ENCODE data around the gene SUPT3H.
"Not testable (repeated sequence)": the region's sequence is repeated elsewhere in the genome, so short reads cannot be mapped to it uniquely, and the experiment has no call there.

Gene SUPT3H

DNA sequence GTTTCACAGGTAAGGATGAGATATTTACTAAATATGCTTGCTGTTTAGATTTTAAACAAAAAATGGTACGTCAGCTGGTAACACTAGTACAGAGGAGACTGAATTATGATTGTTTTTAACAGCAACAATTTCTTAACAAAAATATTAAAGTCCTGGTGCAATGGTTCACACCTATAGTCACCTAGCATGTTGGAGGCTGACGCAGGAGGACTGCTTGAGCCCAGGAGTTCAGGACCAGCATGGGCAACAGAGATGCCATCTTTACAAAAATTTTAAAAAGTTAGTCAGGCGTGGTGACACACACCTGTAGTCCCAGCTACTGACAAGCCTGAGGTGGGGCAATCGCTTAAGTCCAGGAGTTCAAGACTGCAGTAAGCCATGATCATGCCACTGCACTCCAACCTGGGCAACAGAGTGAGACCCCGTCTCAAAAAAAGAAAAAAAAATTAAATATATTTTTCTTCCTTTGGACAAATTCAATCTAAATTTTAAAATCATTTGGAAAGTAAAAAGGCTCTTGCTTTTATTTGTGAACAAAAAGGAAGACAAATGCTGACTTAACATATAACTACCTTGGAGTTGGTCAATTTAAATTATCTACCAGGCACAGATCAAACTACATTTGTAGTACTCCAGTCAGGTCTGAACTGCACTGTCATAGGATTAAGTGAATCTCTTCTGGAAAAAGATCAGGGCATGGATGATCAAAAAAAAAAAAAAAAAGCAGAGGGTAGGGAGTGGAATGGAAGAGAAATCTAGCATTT, 87.8 kb downstream of the SUPT3H start:
- TF ChIP-seq, protein P1, sequence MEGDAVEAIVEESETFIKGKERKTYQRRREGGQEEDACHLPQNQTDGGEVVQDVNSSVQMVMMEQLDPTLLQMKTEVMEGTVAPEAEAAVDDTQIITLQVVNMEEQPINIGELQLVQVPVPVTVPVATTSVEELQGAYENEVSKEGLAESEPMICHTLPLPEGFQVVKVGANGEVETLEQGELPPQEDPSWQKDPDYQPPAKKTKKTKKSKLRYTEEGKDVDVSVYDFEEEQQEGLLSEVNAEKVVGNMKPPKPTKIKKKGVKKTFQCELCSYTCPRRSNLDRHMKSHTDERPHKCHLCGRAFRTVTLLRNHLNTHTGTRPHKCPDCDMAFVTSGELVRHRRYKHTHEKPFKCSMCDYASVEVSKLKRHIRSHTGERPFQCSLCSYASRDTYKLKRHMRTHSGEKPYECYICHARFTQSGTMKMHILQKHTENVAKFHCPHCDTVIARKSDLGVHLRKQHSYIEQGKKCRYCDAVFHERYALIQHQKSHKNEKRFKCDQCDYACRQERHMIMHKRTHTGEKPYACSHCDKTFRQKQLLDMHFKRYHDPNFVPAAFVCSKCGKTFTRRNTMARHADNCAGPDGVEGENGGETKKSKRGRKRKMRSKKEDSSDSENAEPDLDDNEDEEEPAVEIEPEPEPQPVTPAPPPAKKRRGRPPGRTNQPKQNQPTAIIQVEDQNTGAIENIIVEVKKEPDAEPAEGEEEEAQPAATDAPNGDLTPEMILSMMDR (IDR thresholded peaks at IDR 0.05; ENCODE audit: borderline replicate concordance, insufficient read depth, low read depth, low read length): no peak
- no peak overlapping the region for H3K4me3 ChIP-seq (ENCODE audit: low read depth, low read length)

DNA sequence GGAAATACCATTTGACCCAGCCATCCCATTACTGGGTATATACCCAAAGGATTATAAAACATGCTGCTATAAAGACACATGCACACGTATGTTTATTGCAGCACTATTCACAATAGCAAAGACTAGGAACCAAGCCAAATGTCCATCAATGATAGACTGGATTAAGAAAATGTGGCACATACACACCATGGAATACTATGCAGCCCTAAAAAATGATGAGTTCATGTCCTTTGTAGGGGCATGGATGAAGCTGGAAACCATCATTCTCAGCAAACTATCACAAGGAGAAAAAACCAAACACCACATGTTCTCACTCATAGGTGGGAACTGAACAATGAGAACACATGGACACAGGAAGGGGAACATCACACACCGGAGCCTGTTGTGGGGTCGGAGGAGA, 91.0 kb downstream of the SUPT3H start:
- not testable (repeated sequence) for H3K4me3 ChIP-seq (ENCODE audit: low read depth, low read length)

DNA sequence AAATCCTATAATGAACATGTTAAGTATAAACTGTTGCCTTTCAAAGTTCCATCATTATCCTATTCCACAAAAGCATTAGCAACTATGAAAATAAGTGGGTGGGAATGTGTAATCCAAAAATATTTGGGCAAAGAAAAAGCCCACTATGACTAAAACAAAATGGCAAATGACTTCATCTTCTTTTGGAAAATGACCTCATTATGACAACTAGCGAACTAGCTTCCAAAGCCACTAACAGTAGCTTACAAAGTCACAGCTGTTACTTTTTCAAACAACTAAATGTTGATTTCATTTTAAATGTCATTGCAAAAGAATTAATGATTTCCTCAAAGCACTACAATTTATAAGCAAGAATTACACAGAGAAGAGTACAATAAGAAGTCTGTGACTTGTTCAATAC, 99.4 kb downstream of the SUPT3H start:
- TF ChIP-seq, protein P1 (IDR thresholded peaks at IDR 0.05; ENCODE audit: borderline replicate concordance, insufficient read depth, low read depth, low read length): no peak

DNA sequence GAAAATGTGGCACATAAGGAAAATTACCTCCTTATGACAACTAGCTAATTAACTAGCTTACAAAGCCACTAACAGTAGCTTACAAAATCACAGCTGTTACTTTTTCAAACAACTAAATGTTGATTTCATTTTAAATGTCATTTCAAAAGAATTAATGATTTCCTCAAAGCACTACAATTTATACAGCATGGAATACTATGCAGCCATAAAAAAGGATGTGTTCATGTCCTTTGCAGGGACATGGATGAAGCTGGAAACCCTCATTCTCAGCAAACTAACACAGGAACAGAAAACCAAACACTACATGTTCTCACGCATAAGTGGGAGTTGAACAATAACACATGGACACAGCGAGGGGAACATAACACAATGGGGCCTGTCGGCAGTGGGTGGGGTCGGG, 100.0 kb downstream of the SUPT3H start:
- H3K4me3 ChIP-seq (ENCODE audit: low read depth, low read length): not testable (repeated sequence)

More for the DNA sequence above, 99.4 kb downstream of the SUPT3H start:
- no peak overlapping the region for H3K4me3 ChIP-seq (ENCODE audit: low read depth, low read length)

DNA sequence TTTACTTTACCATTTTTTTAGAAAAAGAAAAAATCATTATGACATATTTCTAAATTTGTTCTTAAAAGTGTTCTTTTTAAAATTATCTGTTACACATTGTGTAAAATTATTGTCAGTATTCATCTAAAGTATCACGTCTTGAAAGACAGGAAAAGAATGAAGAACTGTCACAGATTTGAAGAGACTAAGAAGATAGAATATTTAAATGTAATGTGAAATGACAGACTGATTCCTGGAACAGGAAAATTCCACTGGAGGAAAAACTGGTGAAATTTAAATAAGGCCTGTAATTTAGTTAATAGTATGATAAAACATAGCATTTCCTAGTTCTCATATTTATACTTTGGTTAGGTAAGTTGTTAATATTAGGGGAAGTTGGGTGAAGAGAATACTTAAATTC, 102.4 kb downstream of the SUPT3H start:
- no peak overlapping the region for H3K4me3 ChIP-seq (ENCODE audit: low read depth, low read length)
- TF ChIP-seq, protein P1 (IDR thresholded peaks at IDR 0.05; ENCODE audit: borderline replicate concordance, insufficient read depth, low read depth, low read length): no peak

DNA sequence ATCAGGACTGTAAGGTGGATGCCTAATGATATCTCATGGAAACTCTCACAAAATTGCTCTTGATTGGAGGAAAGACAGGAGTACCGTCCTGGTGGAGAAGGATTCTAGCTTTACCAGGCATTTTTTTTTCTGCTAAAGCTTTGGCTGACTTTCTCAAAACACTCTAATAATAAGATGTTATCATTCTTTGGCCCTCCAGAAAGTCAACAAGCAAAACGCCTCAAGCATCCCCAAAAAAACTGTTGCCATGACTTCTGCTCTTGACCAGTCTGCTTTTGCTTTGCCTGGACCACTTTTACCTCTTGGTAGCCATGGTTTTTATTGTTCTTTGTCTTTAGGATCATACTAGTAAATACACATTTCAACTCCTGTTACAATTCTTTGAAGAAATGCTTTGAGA, 105.1 kb downstream of the SUPT3H start:
- TF ChIP-seq, protein P1 (IDR thresholded peaks at IDR 0.05; ENCODE audit: borderline replicate concordance, insufficient read depth, low read depth, low read length): no peak
- no peak overlapping the region for H3K4me3 ChIP-seq (ENCODE audit: low read depth, low read length)

DNA sequence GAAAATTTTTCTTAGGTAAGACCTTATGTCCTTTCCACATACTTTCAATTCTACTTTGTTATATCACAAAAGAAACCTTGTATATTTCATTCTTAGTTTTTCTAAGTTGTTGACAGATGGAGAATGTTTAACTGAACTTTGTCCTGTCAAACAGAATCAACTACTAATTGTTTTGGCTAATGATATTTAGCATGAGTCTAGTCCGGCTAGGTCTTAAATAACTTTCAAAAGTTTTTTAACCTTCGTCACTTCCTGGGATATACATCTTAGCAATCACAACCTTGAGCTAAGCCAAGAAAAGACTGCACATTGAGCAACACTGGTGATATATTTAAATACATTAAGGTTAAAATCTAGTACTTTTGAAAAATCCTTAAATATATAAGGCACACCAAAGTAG, 112.5 kb downstream of the SUPT3H start:
- H3K4me3 ChIP-seq (ENCODE audit: low read depth, low read length): no peak overlapping the region
- TF ChIP-seq, protein P1 (IDR thresholded peaks at IDR 0.05; ENCODE audit: borderline replicate concordance, insufficient read depth, low read depth, low read length): no peak

DNA sequence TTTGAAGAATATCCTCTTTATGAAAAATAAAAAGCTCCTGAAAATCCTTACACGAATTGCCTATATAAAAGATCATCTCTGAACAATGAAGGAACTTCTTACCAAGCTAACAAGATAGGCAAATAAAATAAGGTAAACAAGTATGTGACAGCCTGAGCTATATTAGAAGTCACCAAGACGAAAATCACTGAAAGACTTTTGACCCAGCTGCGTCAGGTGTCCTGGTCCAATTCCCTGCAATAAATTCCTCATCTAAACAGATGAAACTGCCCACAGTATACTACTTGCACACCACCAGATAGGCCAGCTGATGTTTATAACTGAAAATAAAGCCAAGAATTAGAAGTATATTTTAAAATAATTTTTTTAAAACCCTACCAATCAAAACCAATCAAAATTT, 117.0 kb downstream of the SUPT3H start:
- TF ChIP-seq, protein P1 (IDR thresholded peaks at IDR 0.05; ENCODE audit: borderline replicate concordance, insufficient read depth, low read depth, low read length): no peak

More for the DNA sequence above, 117.0 kb downstream of the SUPT3H start:
- no peak overlapping the region for H3K4me3 ChIP-seq (ENCODE audit: low read depth, low read length)
